GM12891 (cell line): ENCODE results near the gene TFF3.

Experiments used
- PAX5 ChIP-seq: IDR thresholded peaks from 2 replicates; pipeline ENCODE4 v1.6.1; 2011; ENCODE audit warnings: low read length, moderate library complexity, mild to moderate bottlenecking; ENCODE audit not compliant: insufficient read depth, severe bottlenecking
- POLR2A ChIP-seq: IDR thresholded peaks from 2 replicates; pipeline ENCODE4 v1.6.1; 2011; ENCODE audit warnings: low read depth, low read length, control low read depth
- POLR2AphosphoS5 ChIP-seq: IDR thresholded peaks from 2 replicates; pipeline ENCODE4 v1.6.1; 2011; ENCODE audit warnings: low read depth, low read length, control low read depth
- POU2F2 ChIP-seq: IDR thresholded peaks from 2 replicates; pipeline ENCODE4 v1.6.1; 2011; ENCODE audit warnings: low read depth, mild to moderate bottlenecking, control low read depth, low read length, moderate library complexity
- SPI1 ChIP-seq: IDR thresholded peaks from 2 replicates; pipeline ENCODE4 v1.6.1; 2011; ENCODE audit warnings: low read depth, low read length, control low read depth
- TAF1 ChIP-seq: IDR thresholded peaks from 2 replicates; pipeline ENCODE4 v1.6.1; 2011; ENCODE audit warnings: low read depth, low read length, control low read depth

DNA sequence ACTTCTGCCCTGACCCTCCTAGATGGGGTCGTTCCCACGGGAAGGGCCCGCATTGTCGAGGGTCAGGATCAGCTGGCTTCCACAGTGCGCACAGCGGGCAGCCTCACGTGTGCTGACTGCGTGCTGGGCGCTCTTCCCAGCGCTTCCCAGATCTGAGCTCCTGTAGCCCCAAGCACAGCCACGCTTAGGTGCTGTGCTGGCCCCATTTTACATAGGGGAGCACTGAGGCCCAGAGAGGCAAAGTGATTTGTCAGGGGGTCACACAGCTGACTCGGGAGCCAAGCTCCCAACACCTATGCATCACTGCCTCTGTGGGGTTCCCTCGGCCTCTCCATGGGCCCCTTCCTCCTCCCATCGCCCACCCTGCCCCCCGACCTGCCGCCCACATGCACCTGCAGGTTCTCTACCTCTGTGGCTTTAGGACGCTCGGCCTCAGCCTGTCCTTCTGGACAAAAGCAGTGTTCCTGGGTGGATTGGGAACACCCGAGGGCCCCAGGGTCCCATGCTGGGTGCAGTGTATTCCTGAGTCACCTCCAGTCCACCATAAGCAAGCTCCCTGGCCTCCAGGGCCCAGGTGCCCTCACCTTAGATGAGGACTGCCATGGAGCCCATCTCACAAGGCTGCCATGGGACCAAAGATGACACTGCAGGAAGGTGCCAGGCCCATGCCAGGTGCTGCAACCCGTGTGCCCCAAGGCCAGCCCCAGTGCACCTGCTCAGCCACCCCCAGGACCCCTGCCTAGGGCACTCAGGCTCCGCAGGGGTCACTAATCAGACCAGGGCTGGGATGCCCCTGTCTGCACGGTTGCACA, 23.3 kb downstream of the TFF3 start:
- no peak for TF ChIP-seq POLR2A
- no peak for TF ChIP-seq POLR2AphosphoS5
- no peak for TF ChIP-seq TAF1
- TF ChIP-seq PAX5 = no peak
- TF ChIP-seq POU2F2 = no peak
- no peak for TF ChIP-seq SPI1
